DND-41 (cell line): Measurements from ENCODE around the gene RUNX1.

Experiments
- CTCF ChIP-seq: IDR thresholded peaks from 2 replicates; pipeline ENCODE4 v1.5.1; 2012; ENCODE audit warnings: borderline replicate concordance, low read length, moderate library complexity, mild to moderate bottlenecking; ENCODE audit not compliant: poor library complexity, severe bottlenecking; ENCODE audit errors: extremely low read depth
- EZH2 ChIP-seq: IDR thresholded peaks from 3 replicates; pipeline ENCODE4 v1.6.1; 2012; ENCODE audit warnings: borderline replicate concordance, low read depth, mild to moderate bottlenecking, moderate library complexity, low read length, inconsistent platforms; ENCODE audit not compliant: severe bottlenecking

DNA sequence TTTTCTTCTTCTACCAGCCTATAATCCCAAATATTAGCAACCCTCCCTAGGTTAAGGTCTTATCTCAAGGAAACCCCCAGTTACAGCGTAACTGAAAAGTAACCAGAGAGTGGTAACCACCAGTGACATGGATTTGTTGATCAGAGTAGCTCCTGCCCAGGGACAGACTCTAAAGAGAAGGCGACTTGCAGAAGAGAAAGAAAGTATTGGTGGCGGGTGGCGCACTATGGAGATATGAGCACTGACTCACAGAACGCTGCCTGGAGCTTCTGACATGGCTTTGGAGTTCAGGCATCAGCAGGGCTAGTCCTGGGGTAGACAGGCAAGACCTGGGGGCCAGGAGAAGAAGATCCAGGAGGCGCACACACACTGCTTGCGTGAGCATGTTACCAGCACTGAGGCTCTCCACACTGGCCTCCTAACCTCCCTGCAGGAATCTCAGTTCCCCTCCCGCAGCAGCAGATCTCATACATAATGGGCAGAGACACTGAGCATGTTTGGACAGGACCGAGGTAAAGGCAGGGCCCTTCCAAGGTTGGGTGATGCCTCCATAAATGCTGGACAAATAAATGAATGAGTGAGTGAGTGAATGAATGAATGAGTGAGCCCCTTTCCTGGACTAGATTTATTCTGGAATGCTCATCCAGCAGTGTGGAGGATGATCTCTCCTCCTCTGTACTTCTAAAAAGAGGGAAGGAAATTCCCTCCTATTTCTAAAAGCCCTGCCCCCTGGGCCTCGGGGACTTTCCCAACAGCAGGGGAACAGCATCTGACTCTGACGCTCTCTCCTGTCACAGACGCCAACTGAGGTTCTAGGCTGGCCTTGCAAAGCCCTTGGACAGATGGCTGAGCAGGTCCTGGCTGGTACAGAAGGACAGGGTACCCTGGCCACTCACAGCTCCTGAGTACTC is 204.8 kb downstream of the RUNX1 start:
- TF ChIP-seq CTCF = no peak
- TF ChIP-seq EZH2 = no peak
